Measurements from ENCODE around the gene PPM1J.

- TF ChIP-seq CTCF (IDR thresholded peaks at IDR 0.05) = no peak
- TF ChIP-seq EZH2 (IDR thresholded peaks at IDR 0.05) = no peak
- no peak for TF ChIP-seq EZH2phosphoT487 (IDR thresholded peaks at IDR 0.05)
Measured at GRCh38 chr1:112676543-112676942, 38.6 kb downstream of the PPM1J start.
